Measurements from ENCODE around the gene SORD.

GRCh38 chr15:45037936-45038335, 14.9 kb downstream of the SORD start:
- TF ChIP-seq POLR2A (IDR thresholded peaks at IDR 0.05; ENCODE audit: low read depth, low read length): no peak
- no peak for TF ChIP-seq TAF1 (IDR thresholded peaks at IDR 0.05; ENCODE audit: borderline replicate concordance, low read depth, low read length)

Measured in GM12892 (cell line).